Activated CD8-positive, alpha-beta memory T cell treated with anti-CD3 and anti-CD28 coated beads, Interleukin-2, amount 50 U/mL, for 24 hours (primary cell): Measurements from ENCODE around the gene POTEF.
"Not testable (repeated sequence)": the region's sequence is repeated elsewhere in the genome, so short reads cannot be mapped to it uniquely, and the experiment has no call there.

Experiments used
- DNase-seq: peaks from one replicate; pipeline ENCODE4 v3.0.0-alpha.2; 2020; ENCODE audit errors: extremely low read depth

POTEF gene

DNA sequence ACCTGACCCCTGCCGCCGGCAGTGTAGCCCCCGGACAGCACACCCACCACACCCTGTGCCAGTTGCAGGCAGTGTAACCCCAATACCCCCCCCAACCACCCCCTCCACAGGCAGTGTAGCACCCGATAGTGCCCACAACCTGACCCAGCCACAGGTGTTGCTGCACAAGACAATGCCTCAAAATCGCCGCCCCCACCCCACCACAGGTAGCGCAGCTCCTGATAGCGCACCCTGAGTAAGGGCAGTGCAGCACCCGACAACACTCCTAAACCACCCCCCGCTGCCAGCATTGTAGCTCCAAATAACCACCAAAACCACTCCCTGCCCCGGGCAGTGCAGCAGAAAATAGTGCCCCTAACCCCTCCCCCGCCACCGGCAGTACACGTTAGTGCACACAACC lies 558 bp downstream of the POTEF start:
- DNase-seq: not testable (repeated sequence)

GRCh38 chr2:130127726-130128125 lies 1.3 kb downstream of the POTEF start:
- not testable (repeated sequence) for DNase-seq

DNA sequence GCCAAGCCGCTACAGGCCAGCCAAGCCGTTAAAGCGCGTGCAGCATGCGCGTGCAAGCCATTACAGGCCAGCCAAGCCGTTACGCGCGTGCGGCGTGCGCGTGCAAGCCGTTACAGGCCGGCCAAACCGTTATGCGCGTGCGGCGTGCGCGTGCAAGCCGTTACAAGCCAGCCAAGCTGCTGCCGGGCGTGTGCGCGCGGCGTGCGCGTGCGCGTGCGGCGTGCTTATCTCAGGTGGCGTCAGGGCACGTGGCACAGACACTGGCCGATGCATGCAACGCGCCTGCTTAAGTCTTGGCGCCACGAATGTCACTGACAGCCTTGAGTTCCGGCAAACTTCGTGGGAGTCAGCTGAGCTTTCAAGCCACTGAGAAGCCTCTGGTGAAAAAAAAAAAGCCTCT lies 8.1 kb downstream of the POTEF start:
- DNase-seq: not testable (repeated sequence)

- DNase-seq: not testable (repeated sequence)
Observed at GRCh38 chr2:130102597-130103363, 26.2 kb downstream of the POTEF start.

GRCh38 chr2:130062645-130063044 lies 66.4 kb downstream of the POTEF start:
- DNase-seq: not testable (repeated sequence)

DNA sequence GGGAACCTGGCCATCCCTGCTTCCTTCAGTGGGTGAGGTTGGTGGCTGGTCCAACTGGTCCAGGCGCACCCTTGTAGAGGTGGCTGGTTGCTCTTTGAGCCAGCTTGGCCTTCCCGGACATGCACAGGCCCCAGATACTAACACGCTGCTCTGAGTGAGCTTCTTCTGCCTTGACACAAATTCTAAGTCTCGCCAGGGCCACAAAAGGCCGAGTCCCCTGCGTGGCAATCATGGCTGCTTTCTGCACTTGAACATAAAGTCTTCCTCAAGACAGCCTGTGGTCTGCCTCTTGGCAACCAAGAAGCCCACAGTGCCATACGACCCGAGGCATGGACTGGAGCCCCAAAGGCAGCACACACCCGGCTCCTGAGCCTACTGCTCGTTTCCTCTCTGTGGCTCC lies 69.0 kb downstream of the POTEF start:
- DNase-seq: not testable (repeated sequence)

DNA sequence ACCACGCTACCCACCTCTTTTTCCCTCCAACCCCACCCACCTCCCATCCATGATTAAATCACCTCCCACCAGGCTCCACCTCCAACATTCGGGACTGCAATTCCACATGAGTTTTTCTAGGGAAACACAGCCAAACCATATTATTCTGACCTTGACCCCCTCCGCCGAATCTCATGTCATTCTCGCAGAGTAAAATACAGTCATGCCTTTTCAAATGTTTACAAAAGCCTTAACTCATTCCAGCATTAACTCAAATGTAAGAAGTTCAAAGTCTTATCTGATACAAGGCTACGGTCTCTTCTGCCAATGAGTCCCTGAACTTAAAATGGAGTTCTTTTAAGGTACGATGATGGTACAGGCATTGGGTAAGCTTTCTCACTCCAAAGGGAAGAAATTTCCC lies 72.7 kb downstream of the POTEF start:
- not testable (repeated sequence) for DNase-seq

DNA sequence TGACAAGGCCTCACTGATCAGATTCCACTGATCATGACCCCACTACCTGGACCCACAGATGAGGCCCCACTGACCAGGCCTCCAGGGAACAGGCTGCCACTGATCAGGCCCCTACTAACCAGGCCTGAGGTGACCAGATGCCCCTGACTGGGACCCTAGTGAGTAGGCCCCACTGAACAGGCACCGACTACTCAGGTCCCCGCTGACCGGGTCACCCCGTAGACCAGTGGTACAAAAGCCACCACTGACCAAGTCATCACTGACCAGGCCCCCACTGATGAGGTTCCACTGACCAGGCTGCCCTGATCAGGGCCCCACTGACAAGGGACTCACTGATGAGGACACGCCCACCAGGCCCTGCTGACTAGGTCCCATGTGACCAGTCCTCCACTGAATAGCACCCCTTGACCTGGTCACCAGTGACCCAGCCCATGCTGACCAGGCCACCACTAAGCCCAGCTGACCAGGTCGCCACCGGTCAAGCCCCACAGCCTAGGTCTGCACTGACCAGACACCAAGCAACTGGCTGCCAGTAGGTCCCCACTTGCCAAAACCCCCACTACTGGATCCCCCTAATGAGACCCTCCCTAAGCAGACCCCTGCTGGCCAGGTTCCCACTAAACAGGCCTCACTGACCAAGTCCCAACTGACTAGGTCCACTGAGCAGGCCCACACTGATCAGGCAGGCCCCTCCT lies 75.7 kb downstream of the POTEF start:
- DNase-seq: not testable (repeated sequence)

- DNase-seq: not testable (repeated sequence)
Observed at GRCh38 chr2:130052376-130052775, 76.6 kb downstream of the POTEF start.

- not testable (repeated sequence) for DNase-seq
Observed at GRCh38 chr2:130048422-130048821, 80.6 kb downstream of the POTEF start.

DNA sequence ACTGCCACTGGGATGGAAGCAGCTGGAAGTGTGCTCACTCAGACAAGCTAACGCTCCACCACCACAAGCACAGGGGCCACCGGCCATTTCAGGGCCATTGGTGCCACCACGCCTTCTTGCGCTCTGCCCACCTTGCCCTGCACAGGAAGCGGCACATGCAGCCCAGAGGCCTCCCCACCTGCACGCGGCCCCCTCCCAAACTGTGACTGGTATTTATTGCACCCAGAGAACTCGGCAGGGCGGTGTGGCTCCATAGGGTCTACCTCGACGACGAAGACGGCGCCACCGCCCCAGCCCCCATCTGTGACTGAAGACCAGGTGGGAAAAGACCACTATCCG lies 90.8 kb downstream of the POTEF start:
- DNase-seq: not testable (repeated sequence)

- not testable (repeated sequence) for DNase-seq
Observed at GRCh38 chr2:130025931-130026330, 103.1 kb downstream of the POTEF start.
